GM15510 (cell line): Measurements from ENCODE around the gene ZDHHC17.

Source experiments
- POLR2A ChIP-seq: IDR thresholded peaks from 3 replicates; pipeline ENCODE4 v1.6.1; 2011; ENCODE audit warnings: borderline replicate concordance; ENCODE audit not compliant: insufficient read length; ENCODE audit errors: extremely low read depth

ZDHHC17 gene

GRCh38 chr12:76747245-76747644 is 16.7 kb upstream of the ZDHHC17 start:
- no peak for TF ChIP-seq POLR2A

DNA sequence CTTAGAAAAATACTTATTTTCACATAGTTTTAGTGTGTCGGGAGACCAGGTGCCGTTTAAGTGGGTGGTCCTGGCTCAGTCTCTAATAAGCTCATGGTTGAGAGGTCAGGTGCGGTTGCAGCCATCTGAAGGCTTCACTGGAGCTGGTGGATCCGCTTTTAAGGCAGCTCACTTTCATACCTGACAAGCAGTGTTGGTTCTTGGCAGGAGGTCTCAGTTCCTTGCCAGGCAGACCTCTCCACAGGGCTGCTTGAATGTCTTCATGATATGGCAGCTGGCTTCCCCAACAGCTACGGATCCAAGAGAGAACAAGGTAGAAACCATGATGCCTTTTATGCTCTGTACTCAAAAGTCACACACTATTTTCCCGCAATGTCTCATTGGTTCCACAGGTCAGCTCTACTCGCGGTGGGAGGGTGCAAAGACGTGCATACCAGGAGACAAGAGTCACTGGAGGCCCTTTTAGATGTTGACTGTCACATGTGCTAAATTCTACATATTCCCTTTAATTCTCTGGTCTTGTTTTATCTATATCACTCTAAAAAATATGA is 8.0 kb upstream of the ZDHHC17 start:
- no peak for TF ChIP-seq POLR2A

DNA sequence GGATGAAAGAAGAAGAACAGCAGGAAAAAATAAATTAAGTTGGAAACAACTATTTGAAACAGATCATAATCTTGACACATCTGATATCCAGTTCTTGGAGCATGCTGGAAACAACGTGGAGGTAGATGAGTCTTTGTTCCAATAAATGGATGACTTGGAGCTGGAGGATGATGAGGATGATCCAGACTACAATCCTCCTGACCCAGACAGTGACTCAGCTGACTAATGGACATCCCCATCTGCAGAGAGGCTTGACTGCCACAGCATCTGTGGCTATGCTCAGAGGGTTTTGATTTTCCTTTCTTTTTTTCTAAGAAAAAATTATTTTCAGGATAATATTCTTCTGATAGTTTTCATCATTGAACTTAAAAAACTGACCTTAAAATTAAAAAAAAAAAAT is 6.2 kb upstream of the ZDHHC17 start:
- TF ChIP-seq POLR2A, result no peak

GRCh38 chr12:76762601-76762980 is 1.3 kb upstream of the ZDHHC17 start:
- TF ChIP-seq POLR2A, result no peak

DNA sequence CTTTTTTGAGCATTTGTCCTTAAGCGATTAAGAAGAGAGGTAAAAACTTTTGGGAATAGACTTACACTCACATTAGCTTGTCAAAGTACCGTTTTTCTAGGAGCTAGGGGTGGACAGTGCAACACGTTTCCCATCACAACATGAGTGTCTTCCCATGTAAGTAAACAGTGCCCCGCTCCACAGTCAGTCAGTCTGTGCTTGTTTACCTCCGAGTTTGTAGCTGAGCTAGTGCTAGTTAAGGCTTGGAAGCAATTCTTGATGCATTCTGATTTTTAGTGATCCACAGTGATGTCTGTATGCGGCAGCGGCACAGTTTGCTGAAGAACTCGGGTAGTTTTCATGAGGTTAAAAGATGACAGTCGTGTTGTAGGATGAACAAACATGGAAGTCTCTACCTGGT is 941 bp downstream of the ZDHHC17 start:
- TF ChIP-seq POLR2A, result no peak

- no peak for TF ChIP-seq POLR2A
Measured at GRCh38 chr12:76765598-76765997, 1.7 kb downstream of the ZDHHC17 start.

DNA sequence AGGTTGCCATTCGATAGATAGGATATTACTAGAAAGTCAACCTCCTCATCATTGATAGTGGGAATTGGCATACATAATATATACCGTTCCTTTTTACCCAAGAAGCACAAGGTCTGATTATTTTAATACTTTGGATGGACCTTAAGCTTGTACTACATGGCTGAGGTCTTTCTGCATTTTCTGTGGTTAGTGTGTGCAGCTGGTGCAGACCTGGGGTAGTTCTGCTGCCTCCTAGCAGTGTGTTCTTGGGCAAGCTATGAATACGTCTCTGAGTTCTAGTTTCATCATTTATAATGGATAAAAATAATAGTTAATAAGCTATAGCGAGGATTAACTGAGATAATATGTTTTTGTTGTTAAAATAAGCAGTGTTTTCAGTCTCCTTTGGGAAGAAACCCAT is 2.2 kb downstream of the ZDHHC17 start:
- TF ChIP-seq POLR2A, result no peak

- no peak for TF ChIP-seq POLR2A
Measured at GRCh38 chr12:76768576-76768975, 4.7 kb downstream of the ZDHHC17 start.

DNA sequence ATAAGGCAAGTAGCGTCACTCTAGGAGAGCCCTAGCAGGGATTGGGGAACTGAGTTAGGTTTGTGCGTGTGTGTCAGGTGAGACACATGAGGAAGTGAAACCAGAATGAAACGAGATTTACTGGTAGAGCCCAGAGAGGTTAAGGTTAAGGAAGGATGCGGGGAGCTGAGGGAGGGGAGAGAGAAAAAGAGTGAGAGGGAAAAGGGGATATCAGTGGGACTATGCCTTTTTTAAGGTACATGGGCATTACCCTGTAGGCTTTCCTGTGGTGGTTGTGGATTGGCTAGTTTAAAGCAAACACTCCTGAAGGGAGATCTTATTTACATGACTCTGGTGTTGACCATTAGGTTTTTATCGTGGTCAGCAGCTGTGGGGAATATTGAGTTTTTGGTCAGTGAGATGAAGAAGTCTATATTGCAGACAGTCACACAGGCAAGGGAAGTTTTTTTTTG is 13.9 kb downstream of the ZDHHC17 start:
- no peak for TF ChIP-seq POLR2A

DNA sequence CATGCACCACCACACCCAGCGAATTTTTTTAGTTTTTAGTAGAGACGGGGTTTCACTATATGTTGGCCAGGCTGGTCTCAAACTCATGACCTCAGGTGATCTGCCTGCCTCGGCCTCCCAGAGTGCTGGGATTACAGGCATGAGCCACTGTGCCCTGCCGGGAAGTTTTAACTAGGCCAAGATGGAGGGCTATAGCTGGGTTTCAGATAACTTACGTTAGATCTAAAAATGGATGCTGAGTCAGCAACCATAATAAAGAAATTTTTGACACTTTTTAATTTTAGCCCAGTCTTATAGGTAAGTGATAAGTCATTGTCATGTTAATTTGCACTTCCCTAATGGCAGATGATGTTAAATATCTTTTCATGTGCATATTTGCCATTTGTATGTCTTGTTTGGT is 14.4 kb downstream of the ZDHHC17 start:
- TF ChIP-seq POLR2A, result no peak

- no peak for TF ChIP-seq POLR2A
Measured at GRCh38 chr12:76781321-76781720, 17.4 kb downstream of the ZDHHC17 start.

- no peak for TF ChIP-seq POLR2A
Measured at GRCh38 chr12:76782526-76782925, 18.6 kb downstream of the ZDHHC17 start.

- TF ChIP-seq POLR2A, result no peak
Measured at GRCh38 chr12:76784600-76785051, 20.7 kb downstream of the ZDHHC17 start.

GRCh38 chr12:76785407-76785806 is 21.5 kb downstream of the ZDHHC17 start:
- TF ChIP-seq POLR2A, result no peak

GRCh38 chr12:76786986-76787385 is 23.1 kb downstream of the ZDHHC17 start:
- no peak for TF ChIP-seq POLR2A

DNA sequence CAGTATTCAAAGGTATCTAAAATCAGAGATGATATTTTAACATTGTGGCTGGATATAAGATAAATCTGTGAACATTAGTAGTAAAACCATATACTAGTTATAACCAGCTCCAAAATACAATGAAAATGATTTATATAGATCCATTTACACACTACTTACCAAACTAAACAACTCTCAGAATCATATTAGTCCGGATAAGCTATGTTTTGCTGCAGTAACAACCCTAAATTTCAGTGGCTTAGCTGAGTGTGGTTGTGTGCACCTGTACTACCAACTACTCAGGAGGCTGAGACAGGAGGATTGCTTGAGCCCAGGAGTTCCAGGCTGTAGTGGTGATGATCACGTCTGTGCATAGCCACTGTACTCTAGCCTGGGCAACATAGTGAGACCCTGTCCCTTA is 23.8 kb downstream of the ZDHHC17 start:
- no peak for TF ChIP-seq POLR2A
